GM21526 (cell line): Measurements from ENCODE around the gene RNF220.

Source experiments
- ATAC-seq: cut with Tn5 transposase; IDR thresholded peaks from one replicate; pipeline ENCODE4 v1.9.1; 2021; ENCODE audit warnings: moderate library complexity; ENCODE audit not compliant: unreplicated experiment, low FRiP score

The RNF220 gene

GRCh38 chr1:44605914-44606615 is 201.0 kb downstream of the RNF220 start:
- no peak for ATAC-seq

DNA sequence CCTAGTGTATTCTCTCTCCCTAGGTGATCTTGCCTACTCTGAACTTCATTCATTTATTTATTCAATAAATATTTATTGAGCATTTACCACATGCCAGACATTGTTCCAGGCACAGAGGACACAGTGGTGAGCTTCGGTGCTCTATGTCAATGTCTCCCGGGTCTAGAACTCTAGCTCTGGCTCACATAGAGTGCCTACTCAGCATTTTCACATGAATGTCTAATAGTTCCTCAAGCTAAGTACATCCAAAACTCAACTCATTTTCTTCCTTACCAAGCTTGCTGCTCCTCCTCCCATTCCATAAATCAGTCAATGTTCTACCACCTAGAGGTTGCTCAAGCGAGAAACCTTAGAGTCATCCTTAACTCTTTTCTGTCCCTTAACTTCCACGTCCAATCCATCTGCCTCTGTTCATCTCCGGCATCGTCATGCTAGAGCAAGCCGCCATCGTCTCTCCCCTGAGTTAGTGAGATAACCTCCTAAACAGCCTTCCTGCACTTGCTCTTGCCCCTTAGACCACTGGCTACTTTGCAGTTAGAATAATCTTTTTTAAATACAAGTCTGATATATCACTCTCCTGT is 201.7 kb downstream of the RNF220 start:
- ATAC-seq = no peak

GRCh38 chr1:44608141-44608540 is 203.1 kb downstream of the RNF220 start:
- ATAC-seq = no peak

GRCh38 chr1:44609412-44609767 is 204.3 kb downstream of the RNF220 start:
- no peak for ATAC-seq

GRCh38 chr1:44609768-44610526 is 204.9 kb downstream of the RNF220 start:
- ATAC-seq = no peak

DNA sequence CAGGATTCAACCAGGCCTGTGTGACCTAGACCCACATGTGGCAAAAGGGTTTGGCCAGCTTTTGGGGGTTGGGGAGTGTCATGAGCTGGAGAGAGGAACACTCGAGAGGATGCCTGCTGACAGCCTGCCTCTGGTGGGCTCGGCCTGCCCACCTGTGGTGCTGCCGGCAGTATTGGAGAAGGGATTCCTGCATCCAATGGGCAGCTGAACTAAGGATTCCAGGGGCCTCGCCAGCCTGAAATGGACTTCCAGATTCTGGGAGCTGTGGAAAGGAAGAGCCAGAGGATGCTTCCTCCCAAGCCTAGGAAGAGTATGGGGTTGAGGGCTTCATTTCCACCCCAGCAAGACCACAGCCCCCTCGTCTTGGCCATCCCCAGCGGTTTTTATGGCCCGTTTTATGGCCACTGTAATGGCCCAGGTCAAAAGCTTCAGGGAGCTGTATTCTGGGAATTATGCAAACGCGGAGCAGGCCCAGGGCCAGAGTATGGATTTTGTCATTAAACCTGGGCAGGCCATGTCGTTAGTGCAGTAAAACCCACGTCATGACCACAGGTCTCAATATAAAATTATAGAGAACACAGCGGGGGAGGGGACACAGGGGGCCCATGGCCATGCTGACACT is 205.6 kb downstream of the RNF220 start:
- no peak for ATAC-seq

DNA sequence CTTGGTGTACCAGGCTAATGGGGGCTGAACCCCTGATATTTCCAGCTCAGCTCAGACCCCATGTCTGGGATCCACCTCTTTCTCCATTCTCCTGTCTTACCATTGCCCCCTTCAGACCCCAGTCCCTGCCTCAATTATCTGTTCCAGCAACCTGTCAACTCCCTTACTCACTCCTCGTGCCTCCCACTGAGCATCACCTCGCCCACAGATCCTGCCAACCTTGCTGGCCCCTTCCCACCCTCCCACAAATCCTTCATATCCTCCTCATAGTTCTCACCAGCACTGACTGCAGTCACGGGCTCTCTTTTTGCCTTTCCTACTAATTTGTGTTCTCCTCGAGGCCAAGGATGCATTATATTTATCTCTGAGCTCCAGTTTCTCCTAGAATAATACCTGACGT is 206.4 kb downstream of the RNF220 start:
- no peak for ATAC-seq

GRCh38 chr1:44611866-44612265 is 206.8 kb downstream of the RNF220 start:
- ATAC-seq = no peak

- ATAC-seq = no peak
Measured at GRCh38 chr1:44613941-44614340, 208.9 kb downstream of the RNF220 start.

DNA sequence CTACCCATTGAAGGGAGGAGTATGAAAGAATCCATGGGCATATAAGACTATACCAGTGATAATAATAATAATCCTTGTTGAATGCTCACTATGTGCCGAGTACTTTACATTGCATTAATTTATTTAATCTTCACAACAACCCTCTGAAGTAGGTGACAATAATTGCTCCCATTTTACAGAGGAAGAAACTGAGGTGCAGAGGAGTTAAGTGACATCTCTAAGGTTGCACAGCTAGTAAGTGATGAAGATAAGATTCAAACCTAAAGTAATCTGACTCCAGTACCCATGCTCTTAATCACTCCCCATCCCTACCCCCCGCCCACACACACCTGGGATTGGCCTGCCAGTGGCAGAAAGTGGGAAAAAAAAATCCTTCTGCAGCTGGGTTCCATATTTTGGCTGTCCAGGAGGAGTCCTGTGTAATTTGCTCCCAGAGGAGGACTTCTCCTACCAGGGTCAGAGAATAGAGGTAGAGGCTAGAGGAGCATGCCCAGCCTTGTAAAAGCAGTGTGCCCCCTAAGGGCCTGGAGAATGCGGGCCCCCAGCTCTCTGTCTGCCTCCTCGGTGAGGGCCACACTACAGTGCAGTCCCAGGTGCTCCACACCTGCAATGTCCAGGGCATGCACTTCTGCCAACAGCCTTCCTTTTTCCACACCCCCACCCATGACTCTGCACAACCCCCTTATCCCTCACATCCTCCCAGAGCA is 211.4 kb downstream of the RNF220 start:
- ATAC-seq = no peak

- no peak for ATAC-seq
Measured at GRCh38 chr1:44616991-44617702, 212.1 kb downstream of the RNF220 start.

GRCh38 chr1:44617703-44618029 is 212.6 kb downstream of the RNF220 start:
- no peak for ATAC-seq

DNA sequence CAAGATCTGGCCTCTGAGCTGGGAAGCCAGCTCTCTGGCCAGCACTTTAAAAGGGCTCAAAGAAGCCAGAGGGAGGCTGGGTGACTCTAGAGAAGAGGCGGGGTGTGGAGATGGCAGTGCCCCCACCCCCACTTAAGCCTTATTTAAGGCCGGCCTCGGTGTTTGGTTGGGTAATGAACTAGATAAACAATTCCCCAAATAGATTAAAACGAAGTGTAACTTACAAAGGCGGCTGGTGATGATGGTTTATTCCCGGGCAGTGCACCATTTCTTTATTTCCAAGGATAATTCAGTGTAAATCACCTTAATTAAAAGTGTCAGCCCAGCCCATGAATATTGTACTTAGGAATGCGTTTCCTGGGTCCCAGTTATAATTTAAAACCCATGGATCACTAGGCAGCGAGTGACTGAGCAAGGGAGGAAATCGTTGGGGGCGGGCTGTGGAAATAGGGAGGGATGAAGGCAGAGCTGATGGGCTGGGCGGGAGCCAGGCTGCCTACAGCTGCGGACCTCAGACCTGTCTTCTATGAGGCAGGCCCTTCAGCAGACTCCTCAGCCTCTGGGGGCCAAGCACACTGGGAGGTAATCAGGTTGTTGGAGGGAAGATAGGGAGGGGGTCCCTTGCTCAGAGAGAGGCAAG is 214.3 kb downstream of the RNF220 start:
- ATAC-seq = no peak

DNA sequence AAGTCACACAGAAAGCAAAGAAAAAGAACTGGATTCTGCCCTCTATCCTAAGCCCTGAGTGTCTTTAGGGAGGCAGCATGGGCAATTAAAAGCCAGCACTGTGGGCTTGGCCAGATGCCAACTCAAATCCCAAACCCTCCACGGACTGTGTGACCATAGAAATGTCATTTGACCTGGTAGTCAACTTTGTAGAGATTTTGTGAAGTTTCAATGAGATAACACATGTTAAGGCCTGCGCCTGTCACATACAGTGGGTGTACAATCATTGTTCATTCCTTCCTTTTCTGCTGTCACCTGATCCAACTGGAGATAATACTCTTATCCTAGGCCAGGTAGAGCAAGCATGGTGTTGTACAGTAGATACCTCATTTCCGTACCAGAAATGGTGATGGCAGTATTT is 215.0 kb downstream of the RNF220 start:
- no peak for ATAC-seq

GRCh38 chr1:44621841-44622286 is 216.8 kb downstream of the RNF220 start:
- no peak for ATAC-seq

DNA sequence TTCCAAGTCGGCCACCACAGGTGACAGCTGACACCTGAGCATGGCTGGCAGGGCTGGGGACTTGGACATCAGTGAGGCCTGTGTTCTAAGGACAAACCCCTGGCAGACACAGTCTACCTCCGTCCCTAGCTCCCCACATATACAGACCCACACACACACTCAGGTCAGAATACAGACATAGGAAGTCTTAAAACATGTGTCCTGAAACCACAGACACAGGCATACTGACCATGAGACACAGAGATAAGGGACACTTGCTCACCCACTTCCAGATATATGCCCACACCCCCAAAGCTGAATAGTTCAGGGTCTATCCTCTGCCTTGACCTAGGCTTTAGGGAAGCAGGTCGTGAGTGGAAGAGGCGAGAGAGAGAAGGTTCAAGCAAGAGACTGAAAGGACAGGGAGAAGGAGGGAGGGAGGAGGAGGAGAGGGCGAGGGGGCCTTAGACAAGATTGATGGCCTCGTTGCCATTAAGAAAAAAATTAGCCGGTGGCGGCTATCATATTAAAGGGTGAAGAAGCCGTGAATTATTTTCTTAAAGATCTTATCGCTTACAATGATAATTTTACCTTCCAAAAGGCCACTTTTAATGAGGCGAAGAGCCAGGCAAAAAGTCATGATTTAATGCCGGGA is 219.3 kb downstream of the RNF220 start:
- ATAC-seq = no peak

- ATAC-seq = no peak
Measured at GRCh38 chr1:44625348-44625747, 220.3 kb downstream of the RNF220 start.

DNA sequence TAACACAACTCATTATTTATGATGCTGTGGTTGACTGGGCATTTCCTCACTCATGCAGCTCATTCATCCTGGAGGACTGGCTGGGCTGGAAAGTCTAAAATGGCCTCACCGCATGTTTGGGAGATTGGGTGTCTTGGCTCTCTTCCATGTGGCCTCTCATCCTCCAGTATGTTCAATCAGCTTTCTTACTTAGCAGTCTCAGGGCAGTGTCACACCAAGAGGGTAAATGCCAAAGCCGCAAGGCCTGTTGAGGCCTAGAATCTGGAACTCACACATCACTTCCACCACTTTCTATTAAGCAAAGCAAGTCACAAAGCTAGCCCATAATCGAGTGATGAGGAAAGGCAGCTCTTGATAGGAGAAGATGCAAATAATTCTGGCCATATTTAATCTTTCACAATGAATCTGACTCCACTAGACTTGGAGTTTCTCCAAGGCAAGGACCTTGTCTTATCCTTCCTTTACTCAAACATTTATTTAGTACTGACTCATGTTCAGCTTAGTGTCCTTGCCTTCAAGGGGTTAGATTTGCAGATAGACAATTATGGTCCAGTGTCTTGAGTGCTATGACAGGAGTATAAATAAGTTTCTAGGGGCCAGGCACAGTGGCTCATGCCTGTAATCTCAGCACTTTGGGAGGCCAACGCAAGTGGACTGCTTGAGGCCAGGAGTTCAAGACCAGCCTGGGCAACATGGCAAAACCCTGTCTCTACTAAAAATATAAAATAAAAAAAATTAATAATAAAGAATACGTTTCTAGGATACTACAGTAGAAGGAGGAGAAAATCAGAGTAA is 224.1 kb downstream of the RNF220 start:
- ATAC-seq = no peak

GRCh38 chr1:44630116-44630515 is 225.1 kb downstream of the RNF220 start:
- no peak for ATAC-seq
